ENCODE results near the gene C5orf34. TPM values are rescaled to one million over a fixed set of nuclear protein-coding genes. Genes with fewer than 3 reads are reported as not detected.

C5orf34 gene
- total and polyA plus RNA-seq, 9 of the 15 experiments (the other 6 are each of a cell fraction or from before 2014, with no cell fraction given) = 13.2 to 32.6 (median 20.7) TPM

GRCh38 chr5:43483298-43484105 is 31.4 kb downstream of the C5orf34 start, which contains the start of gene TMEM267 (continued):
- no peak for TF ChIP-seq XRCC4 (IDR thresholded peaks at IDR 0.05; ENCODE audit: extremely low read depth, insufficient read depth, insufficient read length)
- 0 out of 2 replicates have a peak, but pooled peaks have one; percentile 68 for TF ChIP-seq NFRKB (IDR thresholded peaks at IDR 0.05; ENCODE audit: low read depth)
- peak; percentile 84; the same call in 1 of the 2 replicates for TF ChIP-seq ERF (CRISPR knock-in tag; IDR thresholded peaks at IDR 0.05)
- no peak for TF ChIP-seq SMAD3 (CRISPR knock-in tag; conservative IDR thresholded peaks at IDR 0.05)
- TF ChIP-seq ZNF23 (CRISPR knock-in tag; IDR thresholded peaks at IDR 0.05) = no peak
- TF ChIP-seq TSHZ1 (CRISPR knock-in tag; IDR thresholded peaks at IDR 0.05) = no peak
- no peak for TF ChIP-seq MAFF (IDR thresholded peaks at IDR 0.05; ENCODE audit: low read length)
- no peak for TF ChIP-seq KHSRP (IDR thresholded peaks at IDR 0.05)
- TF ChIP-seq MTA1 (IDR thresholded peaks at IDR 0.05; ENCODE audit: borderline replicate concordance) = peak; percentile 56
- peak; percentile 94 for TF ChIP-seq TBP (optimal IDR thresholded peaks at IDR 0.05; ENCODE audit: low read depth, low read length)
- TF ChIP-seq SUPT5H (IDR thresholded peaks at IDR 0.05) = peak; percentile 98
- TF ChIP-seq GABPB1 (CRISPR knock-in tag; IDR thresholded peaks at IDR 0.05) = peak; percentile 25; the same call in 1 of the 2 replicates
- TF ChIP-seq NCOA4 (IDR thresholded peaks at IDR 0.05; ENCODE audit: partially characterized antibody) = no peak
- peak; percentile 40 for TF ChIP-seq MEIS2 (IDR thresholded peaks at IDR 0.05; ENCODE audit: partially characterized antibody)
- no peak for TF ChIP-seq ZBTB8A (IDR thresholded peaks at IDR 0.05; ENCODE audit: partially characterized antibody)
- TF ChIP-seq ATF4 (CRISPR knock-in tag; IDR thresholded peaks at IDR 0.05) = peak; percentile 71
- TF ChIP-seq FOXO4 (CRISPR knock-in tag; IDR thresholded peaks at IDR 0.05) = no peak; the same call in 1 of the 2 replicates
- peak; percentile 81 for TF ChIP-seq ELF1 (tag; IDR thresholded peaks at IDR 0.05)
- no peak; the same call in 1 of the 2 replicates for TF ChIP-seq ATF6 (CRISPR knock-in tag; IDR thresholded peaks at IDR 0.05)
- TF ChIP-seq ZBTB17 (CRISPR knock-in tag; IDR thresholded peaks at IDR 0.05) = 0 out of 2 replicates have a peak, but pooled peaks have one; percentile 17
- TF ChIP-seq C11orf30 (IDR thresholded peaks at IDR 0.05; ENCODE audit: low read depth) = peak; percentile 69; the same call in 1 of the 2 replicates
- no peak for TF ChIP-seq BMI1 (IDR thresholded peaks at IDR 0.05; ENCODE audit: low read length)
- TF ChIP-seq RFX7 (CRISPR knock-in tag; IDR thresholded peaks at IDR 0.05) = no peak

Measured in K562 (cell line).